Spleen (tissue), 7 donors: Measurements from ENCODE around the gene CELF3.

Source experiments
- POLR2A ChIP-seq, 3 donors: fragments of 450-650 bp; IDR thresholded peaks; one replicate each; pipeline ENCODE4 v1.5.1; 2017; ENCODE audit warnings: antibody characterized with exemption in 3 of 3, mild to moderate bottlenecking in 1 of 3
- TF ChIP-seq, protein P1 (sequence below), 11 experiments: fragments of 200-600 bp in 7 of 11; fragments of 450-650 bp in 4 of 11; sonication (generic) in 4 of 11; IDR thresholded peaks in 8 of 11; conservative IDR thresholded peaks in 3 of 11; 1 replicate in 7 of 11; 2 replicates in 4 of 11; pipeline versions ENCODE4 v1.4.0 to v1.8.0; 2016 to 2021; ENCODE audit warnings: antibody characterized with exemption in 11 of 11, inconsistent platforms in 4 of 11, mild to moderate bottlenecking in 1 of 11
- donor health status: DM: no; HTN: no; CAD: no; lungs with moderate emphysema.
- donor health status: DM: no; HTN: no; CAD: no.
- donor health status: DM: no; HTN: no; CAD: no.

DNA sequence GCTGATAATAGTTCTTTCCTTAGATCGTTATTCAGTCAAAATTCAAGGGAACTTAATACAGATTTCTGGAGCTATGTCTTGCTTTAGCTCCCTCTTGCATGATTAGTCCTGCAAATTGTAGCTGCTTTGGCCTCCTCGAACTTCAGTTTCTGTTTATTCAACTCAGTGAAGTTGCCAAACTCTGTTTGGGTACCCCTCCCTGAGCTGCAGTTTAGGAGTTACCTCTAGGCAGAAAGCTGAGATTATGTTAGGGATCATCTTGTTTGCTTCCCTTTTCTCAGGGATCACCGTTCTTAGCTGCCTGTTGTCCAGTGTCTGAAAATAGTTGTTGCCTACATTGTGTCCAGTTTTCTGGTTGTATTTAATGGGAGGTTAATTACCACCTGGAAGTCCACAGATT lies 61.2 kb downstream of the CELF3 start:
- TF ChIP-seq POLR2A (IDR thresholded peaks at IDR 0.05) = no peak
- TF ChIP-seq, protein P1, sequence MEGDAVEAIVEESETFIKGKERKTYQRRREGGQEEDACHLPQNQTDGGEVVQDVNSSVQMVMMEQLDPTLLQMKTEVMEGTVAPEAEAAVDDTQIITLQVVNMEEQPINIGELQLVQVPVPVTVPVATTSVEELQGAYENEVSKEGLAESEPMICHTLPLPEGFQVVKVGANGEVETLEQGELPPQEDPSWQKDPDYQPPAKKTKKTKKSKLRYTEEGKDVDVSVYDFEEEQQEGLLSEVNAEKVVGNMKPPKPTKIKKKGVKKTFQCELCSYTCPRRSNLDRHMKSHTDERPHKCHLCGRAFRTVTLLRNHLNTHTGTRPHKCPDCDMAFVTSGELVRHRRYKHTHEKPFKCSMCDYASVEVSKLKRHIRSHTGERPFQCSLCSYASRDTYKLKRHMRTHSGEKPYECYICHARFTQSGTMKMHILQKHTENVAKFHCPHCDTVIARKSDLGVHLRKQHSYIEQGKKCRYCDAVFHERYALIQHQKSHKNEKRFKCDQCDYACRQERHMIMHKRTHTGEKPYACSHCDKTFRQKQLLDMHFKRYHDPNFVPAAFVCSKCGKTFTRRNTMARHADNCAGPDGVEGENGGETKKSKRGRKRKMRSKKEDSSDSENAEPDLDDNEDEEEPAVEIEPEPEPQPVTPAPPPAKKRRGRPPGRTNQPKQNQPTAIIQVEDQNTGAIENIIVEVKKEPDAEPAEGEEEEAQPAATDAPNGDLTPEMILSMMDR (IDR thresholded peaks at IDR 0.05 in 8 of 11, conservative IDR thresholded peaks at IDR 0.05 in 3 of 11) = no peak
